Kidney epithelial cell (primary cell): ENCODE measurements around the gene PTPRD. TPM values are rescaled to one million over a fixed set of nuclear protein-coding genes. Genes with fewer than 3 reads are reported as not detected.
A peak's percentile ranks its signal among the peaks of the same experiment; 100 is the strongest.

Experiments
- DNase-seq: peaks from one replicate; pipeline ENCODE4 v3.0.0-alpha.2; 2010; ENCODE audit warnings: low read depth
- H3K27me3 ChIP-seq: 2 replicates; pipeline ENCODE4 v1.6.0; 2011; ENCODE audit warnings: low read length; ENCODE audit not compliant: control insufficient read depth, insufficient read depth
- H3K36me3 ChIP-seq: 2 replicates; pipeline ENCODE4 v1.5.1; 2011; ENCODE audit warnings: low read length; ENCODE audit not compliant: control insufficient read depth, insufficient read depth
- H3K4me3 ChIP-seq: 2 replicates; pipeline ENCODE4 v1.5.1; 2011; ENCODE audit warnings: low read depth, mild to moderate bottlenecking, control low read depth, low read length
- total RNA-seq: library from RNA; depleted of rRNA; stranded (reverse); fragments of >200 nt; gene quantifications from 2 replicates; pipeline ENCODE4 v1.2.3, GENCODE V29; 2015
- TF ChIP-seq, protein P1 (sequence below): IDR thresholded peaks from 2 replicates; pipeline ENCODE4 v1.5.1; 2011; ENCODE audit warnings: mild to moderate bottlenecking, moderate library complexity, low read length, control low read depth, inconsistent platforms; ENCODE audit not compliant: insufficient read depth, poor library complexity, severe bottlenecking

The PTPRD gene
- total RNA-seq, 1 donor from 2014 or later, result 18.8 TPM

- Histone ChIP-seq H3K27me3 (no peaks in the 10 kb centered on the region), H3K4me3 (no peak overlapping the region), H3K36me3 (no peaks in the 10 kb centered on the region)
- TF ChIP-seq, protein P1, sequence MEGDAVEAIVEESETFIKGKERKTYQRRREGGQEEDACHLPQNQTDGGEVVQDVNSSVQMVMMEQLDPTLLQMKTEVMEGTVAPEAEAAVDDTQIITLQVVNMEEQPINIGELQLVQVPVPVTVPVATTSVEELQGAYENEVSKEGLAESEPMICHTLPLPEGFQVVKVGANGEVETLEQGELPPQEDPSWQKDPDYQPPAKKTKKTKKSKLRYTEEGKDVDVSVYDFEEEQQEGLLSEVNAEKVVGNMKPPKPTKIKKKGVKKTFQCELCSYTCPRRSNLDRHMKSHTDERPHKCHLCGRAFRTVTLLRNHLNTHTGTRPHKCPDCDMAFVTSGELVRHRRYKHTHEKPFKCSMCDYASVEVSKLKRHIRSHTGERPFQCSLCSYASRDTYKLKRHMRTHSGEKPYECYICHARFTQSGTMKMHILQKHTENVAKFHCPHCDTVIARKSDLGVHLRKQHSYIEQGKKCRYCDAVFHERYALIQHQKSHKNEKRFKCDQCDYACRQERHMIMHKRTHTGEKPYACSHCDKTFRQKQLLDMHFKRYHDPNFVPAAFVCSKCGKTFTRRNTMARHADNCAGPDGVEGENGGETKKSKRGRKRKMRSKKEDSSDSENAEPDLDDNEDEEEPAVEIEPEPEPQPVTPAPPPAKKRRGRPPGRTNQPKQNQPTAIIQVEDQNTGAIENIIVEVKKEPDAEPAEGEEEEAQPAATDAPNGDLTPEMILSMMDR, result no peak
- no peak for DNase-seq
Measured at GRCh38 chr9:9536523-9536922, 1076.3 kb downstream of the PTPRD start.

- H3K4me3 ChIP-seq, result no peak overlapping the region
Measured at GRCh38 chr9:9523476-9524139, 1089.2 kb downstream of the PTPRD start.

GRCh38 chr9:9522406-9522805, 1090.4 kb downstream of the PTPRD start:
- TF ChIP-seq, protein P1, result no peak
- Histone ChIP-seq H3K36me3 (no peaks in the 10 kb centered on the region), H3K27me3 (no peaks in the 10 kb centered on the region), H3K4me3 (no peak overlapping the region)
- DNase-seq, result no peak

More at GRCh38 chr9:9523476-9524139, 1089.2 kb downstream of the PTPRD start:
- no peaks in the 10 kb centered on the region for H3K27me3 ChIP-seq
- TF ChIP-seq, protein P1, result no peak
- DNase-seq, result peak; percentile 21
- no peaks in the 10 kb centered on the region for H3K36me3 ChIP-seq

DNA sequence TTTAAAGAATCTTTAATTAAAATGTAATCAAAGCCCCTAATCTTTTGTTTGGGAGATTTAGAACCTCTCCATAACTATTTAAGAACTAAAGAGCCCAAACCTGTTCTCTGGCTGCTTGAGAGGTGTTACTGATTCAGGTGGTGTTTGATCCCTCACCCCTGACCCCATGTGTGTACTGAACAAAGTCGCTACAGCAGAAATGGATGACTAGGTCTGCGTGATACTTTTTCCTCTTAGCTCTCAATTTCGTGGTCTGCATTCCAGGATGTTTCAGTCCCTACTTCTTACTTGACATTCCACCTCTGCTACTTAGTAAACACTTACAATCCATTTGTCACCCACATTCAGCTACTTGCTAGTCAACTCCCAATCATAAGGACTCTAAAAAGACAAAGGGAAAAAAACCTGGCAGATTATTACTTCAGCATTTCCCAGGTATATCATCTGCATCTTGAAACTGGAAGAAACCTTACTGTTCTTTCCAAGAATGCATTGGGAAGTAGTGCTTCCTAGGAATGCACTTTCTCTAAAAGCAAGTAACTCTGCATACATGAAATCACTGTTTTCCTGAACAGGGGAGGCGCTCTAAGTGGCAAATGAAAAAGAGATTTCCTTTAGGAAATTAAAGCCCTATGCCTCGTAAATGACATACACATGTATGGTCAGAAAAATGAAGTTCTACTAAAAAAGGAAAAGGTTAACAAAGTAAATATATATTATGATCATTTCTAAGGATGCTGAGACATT, 1091.6 kb downstream of the PTPRD start:
- TF ChIP-seq, protein P1, result no peak
- no peak overlapping the region for H3K4me3 ChIP-seq
- no peaks in the 10 kb centered on the region for H3K36me3 ChIP-seq
- no peak for DNase-seq
- no peaks in the 10 kb centered on the region for H3K27me3 ChIP-seq

GRCh38 chr9:9504869-9505268, 1107.9 kb downstream of the PTPRD start:
- H3K27me3 ChIP-seq, result no peaks in the 10 kb centered on the region
- H3K4me3 ChIP-seq, result no peak overlapping the region
- H3K36me3 ChIP-seq, result no peaks in the 10 kb centered on the region
- DNase-seq, result no peak
- TF ChIP-seq, protein P1, result no peak
